ENCODE data around the gene CHD1.
"Not testable (repeated sequence)": the region's sequence is repeated elsewhere in the genome, so short reads cannot be mapped to it uniquely, and the experiment has no call there.

Gene CHD1

DNA sequence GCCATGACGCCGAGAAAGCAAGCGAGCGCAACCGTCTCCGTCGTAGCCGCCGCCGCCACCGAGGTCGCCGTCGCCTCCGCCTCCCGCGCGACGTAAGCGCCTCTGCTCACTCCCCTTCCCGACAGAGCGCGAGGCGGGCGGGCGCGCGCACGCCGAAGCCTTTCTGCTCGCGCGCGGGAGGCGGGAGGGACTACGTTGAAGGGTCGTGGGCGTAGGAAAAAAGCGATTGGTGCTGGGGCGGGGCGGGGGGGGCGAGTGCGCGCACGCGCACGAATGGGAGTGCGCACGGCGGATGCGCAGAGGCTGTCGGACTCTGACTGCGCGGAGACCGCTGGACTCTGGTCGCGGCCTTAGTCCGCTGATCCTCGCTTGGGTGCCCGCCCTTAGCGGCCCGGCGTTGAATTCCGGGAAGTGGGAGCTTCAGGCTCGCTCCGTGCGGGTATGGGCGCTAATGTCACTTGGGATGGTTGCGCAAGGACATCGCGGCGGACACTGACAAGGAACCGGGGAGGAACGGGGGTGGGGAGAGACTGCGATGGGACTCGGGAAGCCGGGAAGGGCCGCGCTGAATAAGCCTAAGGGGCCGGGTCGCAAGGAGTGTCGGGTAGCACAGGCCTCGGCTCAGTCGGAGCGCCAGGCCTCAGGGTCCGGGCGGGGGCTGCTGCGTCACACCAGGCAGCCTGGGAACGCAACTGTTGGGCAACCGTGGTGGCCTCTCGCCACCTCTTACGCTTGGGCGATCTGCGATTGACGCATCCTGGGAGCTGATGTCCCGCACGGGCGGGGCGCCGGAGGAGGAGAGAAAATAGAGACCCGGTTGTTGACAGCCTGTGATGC lies at the start of gene CHD1:
Gene CHD1, minus strand, starts transcription at position 135 of the 837 bp plus-strand sequence. CDS start 2,621 bp downstream, outside the sequence.
- peak; percentile 95 to 98 for DNase-seq
- peak; percentile 86 for ATAC-seq
- Mint-ChIP-seq H3K4me3 (peak within 1 kb of the TSS; percentile 85 to 98), H3K27ac (peak within 1 kb of the TSS; percentile 99), H3K4me1 (peaks cover 36% of the 10 kb centered on the region), H3K9me3 (peaks cover 0 to 5% of the 10 kb centered on the region in 2 donors), H3K27me3 (no peaks in the 10 kb centered on the region)

DNA sequence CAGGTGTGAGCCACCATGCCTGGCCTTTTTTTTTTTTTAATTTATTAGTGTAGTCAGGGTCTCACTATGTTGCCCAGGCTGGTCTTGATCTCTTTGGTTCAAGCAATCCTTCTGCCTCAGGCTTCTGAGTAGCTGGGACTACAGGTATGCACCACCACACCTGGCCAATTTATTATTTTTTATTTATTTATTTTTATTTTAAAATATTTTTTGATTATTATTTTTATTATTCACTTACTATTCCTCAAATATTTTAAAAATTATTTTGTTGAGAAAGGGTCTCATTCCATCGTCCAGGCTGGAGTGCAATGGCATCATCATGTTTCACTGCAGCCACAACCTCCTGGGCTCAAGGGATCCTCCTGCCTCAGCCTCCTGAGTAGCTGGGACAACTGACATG lies 49.7 kb upstream of the CHD1 start:
- no peaks in the 10 kb centered on the region for H3K9me3 Mint-ChIP-seq
- no peaks in the 10 kb centered on the region for H3K27me3 Mint-ChIP-seq
- no peak overlapping the region for H3K27ac Mint-ChIP-seq
- no peak for ATAC-seq
- H3K4me1 Mint-ChIP-seq: peaks cover 19% of the 10 kb centered on the region
- no peak overlapping the region for H3K4me3 Mint-ChIP-seq
- no peak for DNase-seq

DNA sequence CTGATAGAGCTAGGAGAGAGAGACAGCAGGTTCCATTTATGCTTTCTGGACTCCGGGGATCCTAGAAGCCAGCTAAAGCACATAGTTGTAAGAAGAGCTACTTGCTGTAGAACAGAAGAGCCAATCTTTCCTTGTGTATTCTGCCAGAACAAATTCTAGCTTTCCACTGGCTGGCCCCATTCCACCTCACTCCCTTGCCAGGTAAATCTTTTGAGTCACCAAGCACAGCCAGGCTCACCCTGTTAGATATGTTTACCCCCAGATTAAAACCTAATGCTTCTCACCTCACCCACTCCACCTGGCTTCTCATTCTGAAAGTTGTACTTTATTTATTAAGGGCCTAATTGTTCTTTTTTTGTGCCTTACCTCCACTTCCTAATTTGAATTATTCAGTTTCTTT lies 48.9 kb upstream of the CHD1 start:
- Mint-ChIP-seq H3K4me1 (peaks cover 19% of the 10 kb centered on the region), H3K9me3 (no peaks in the 10 kb centered on the region), H3K4me3 (no peak overlapping the region), H3K27me3 (no peaks in the 10 kb centered on the region), H3K27ac (no peak overlapping the region)
- DNase-seq: no peak
- ATAC-seq: no peak

DNA sequence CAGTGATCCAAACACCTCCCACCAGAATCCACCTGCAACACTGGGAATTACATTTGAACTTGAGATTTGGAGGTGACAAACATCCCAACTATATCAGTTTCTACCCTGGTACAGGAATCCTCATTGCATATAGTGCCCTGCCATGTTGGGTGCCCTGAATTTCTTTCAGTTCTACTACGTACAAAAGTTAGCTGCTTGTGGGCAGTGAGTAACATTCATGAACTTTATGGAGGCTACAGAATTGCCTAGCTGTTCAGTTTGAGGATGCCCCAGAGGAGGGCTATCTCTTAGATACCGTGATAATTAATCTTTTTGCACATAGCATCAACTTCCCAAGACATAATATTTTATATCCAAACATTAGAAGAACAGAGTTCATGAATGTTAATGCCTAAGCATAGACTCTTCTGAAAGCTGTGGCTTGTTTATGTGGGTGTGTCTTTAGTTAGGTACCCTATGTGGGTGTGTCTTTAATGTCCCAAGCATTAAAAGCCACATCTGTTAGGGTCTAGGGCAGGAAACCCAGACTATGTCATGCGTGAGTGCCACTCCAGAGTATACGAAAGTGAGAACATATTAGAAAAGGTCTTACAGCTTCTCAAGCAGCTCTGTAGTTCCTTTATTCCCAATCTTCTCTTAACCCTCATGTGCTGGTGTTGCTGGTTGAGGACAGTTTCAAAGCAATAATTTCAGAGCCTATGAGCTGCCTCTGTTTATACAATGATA lies 47.0 kb upstream of the CHD1 start:
- H3K27me3 Mint-ChIP-seq: no peaks in the 10 kb centered on the region
- no peak overlapping the region for H3K27ac Mint-ChIP-seq
- ATAC-seq (peak; percentile 65), DNase-seq (no peak)
- H3K4me3 Mint-ChIP-seq: no peak overlapping the region
- no peaks in the 10 kb centered on the region for H3K9me3 Mint-ChIP-seq
- H3K4me1 Mint-ChIP-seq: peaks cover 19% of the 10 kb centered on the region

DNA sequence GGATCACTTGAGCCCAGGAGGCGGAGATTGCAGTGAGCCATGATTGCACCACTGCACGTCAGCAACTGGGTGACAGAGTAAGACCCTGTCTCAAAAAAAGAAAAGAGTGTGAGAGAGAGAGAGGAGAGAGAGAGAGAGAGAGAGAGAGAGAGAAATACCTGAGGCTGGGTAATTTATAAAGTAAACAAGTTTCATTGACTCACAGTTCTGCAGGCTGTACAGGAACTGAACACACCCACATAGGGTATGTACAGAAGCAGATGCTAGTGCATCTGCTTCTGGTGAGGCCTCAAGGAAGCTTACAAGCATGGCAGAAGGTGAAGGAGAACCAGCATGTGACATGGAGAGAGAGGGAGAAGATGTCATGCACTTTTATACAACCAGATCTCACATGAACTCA lies 46.4 kb upstream of the CHD1 start:
- Mint-ChIP-seq H3K27me3 (no peaks in the 10 kb centered on the region), H3K9me3 (no peaks in the 10 kb centered on the region), H3K27ac (no peak overlapping the region), H3K4me1 (peaks cover 19% of the 10 kb centered on the region), H3K4me3 (no peak overlapping the region)
- no peak for DNase-seq
- peak; percentile 46 for ATAC-seq

DNA sequence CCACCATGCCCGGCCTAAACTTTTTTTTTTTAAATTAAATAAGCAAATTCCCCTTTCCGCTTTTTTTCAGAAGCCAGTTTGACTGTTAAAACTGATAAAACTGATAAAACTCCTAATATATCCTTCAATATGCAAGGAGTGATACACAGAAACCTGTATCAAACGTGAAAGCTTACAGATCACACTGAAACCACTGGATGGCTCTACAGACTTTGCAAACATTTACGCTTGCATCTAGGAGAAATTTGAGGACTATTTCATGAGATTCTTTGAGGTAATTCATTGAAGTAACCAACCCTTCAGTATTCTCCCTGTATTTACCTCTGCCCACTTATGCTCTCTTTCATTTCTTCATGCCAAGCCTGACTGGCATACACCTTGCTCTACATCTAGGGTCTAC lies 40.6 kb upstream of the CHD1 start:
- no peaks in the 10 kb centered on the region for H3K27me3 Mint-ChIP-seq
- ATAC-seq: no peak
- H3K9me3 Mint-ChIP-seq: peaks cover 0 to 8% of the 10 kb centered on the region in 2 donors
- no peaks in the 10 kb centered on the region for H3K4me1 Mint-ChIP-seq
- H3K27ac Mint-ChIP-seq: no peak overlapping the region
- no peak for DNase-seq
- H3K4me3 Mint-ChIP-seq: no peak overlapping the region

DNA sequence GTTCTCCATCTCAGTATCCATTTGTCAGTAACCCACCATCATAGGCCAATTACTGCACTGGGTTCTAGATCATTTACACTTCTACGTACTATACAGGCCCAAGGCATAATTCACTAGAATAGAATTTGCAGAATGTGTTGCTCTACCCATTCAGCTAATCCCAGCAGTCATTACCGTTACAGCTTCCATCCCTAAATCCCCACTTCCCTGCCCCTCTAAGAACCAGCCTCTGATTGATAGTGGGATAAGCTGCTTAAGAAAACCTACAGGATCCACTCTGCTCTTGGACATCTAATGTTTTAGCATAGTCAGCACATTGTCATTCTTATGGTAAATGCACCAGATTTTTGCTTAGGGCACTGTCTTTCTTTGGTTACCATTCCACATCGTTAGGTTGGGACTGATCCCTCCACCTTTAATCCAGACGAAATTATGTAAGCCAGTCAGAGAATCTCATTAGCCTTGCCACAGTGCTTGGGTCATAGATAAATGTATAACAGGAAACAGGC lies 39.3 kb upstream of the CHD1 start:
- ATAC-seq: no peak
- Mint-ChIP-seq H3K9me3 (peaks cover 0 to 8% of the 10 kb centered on the region in 2 donors), H3K27ac (no peak overlapping the region), H3K4me1 (no peaks in the 10 kb centered on the region), H3K27me3 (no peaks in the 10 kb centered on the region), H3K4me3 (no peak overlapping the region)
- DNase-seq: no peak

DNA sequence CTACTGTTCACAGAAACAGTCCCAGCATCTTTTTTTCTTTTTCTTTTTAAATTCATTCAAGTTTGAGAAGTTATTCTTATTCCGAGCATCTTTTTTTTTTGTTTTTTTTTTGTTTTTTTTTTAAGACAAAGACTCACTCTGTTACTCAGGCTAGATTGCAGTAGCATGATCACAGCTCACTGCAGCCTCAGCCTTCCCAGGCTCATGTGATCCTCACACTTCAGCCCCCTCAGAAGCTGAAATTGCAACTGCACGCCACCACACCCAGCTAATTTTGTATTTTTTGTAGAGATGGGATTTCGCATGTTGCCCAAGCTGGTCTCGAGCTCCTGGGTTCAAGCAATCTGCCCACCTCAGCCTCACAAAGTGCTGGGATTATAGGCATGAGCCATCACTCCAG lies 36.4 kb upstream of the CHD1 start:
- Mint-ChIP-seq H3K4me1 (no peaks in the 10 kb centered on the region), H3K9me3 (peaks cover 0 to 8% of the 10 kb centered on the region in 2 donors), H3K27me3 (no peaks in the 10 kb centered on the region), H3K27ac (no peak overlapping the region), H3K4me3 (no peak overlapping the region)
- ATAC-seq (no peak), DNase-seq (no peak)

DNA sequence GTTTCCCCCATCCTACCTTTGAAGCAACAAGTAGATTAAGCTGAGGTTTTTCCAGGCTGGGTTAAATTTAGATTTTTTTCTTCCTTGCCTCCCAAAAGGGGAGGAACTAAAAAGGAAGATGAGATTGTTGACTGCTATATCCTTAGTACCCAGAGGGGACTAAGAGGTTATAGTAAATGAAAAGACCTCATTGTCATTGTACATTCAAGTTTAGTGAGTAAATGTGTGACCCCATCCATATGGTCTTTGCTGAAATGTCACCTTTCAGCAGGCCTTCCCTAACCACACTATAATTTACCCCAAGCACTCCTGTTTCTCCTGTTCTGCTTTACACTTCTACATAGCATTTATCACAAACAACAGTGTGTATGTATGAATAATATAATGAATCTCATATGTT lies 35.8 kb upstream of the CHD1 start:
- peaks cover 0 to 8% of the 10 kb centered on the region in 2 donors for H3K9me3 Mint-ChIP-seq
- H3K27me3 Mint-ChIP-seq: no peaks in the 10 kb centered on the region
- H3K4me3 Mint-ChIP-seq: no peak overlapping the region
- ATAC-seq (no peak), DNase-seq (no peak)
- no peak overlapping the region for H3K27ac Mint-ChIP-seq
- H3K4me1 Mint-ChIP-seq: no peaks in the 10 kb centered on the region

DNA sequence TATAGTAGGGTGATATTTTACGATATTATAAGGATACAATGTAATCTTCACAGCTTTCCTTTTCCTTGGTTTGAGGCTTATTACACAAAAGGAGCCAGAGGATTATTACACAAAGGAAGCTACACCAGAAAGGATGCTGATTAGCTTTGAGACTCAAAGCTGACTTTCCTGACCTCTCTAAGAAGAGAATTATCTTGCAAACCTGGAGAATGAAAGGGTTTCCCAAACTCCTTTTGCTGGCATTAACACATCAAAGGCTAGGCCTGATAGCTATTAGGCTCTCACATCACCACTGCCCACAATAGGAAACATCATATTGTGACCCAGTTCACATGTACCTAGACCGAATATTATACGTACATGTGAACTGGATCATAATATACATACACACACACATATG lies 34.2 kb upstream of the CHD1 start:
- H3K4me3 Mint-ChIP-seq: no peak overlapping the region
- DNase-seq (no peak), ATAC-seq (no peak)
- no peaks in the 10 kb centered on the region for H3K27me3 Mint-ChIP-seq
- H3K9me3 Mint-ChIP-seq: peaks cover 0 to 8% of the 10 kb centered on the region in 2 donors
- no peak overlapping the region for H3K27ac Mint-ChIP-seq
- no peaks in the 10 kb centered on the region for H3K4me1 Mint-ChIP-seq

DNA sequence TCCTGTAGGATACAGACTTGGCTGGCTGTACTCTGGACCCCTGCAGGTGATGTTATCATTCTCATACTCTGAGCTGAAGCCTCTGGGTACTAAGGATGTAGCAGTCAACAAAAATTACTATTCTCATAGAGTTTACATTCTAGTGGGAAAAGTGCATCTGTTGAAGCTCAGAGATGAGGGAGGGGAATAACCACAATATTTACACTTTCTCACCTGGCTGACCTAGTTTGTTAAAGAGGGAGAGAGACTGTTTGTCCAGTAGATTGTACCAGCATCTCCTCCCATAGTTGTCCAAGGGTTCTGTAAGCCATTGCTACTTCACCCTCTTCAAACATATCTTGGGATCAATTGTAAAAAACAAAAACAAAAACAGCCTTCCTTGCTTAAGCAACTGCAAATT lies 33.8 kb upstream of the CHD1 start:
- no peaks in the 10 kb centered on the region for H3K4me1 Mint-ChIP-seq
- no peak for ATAC-seq
- H3K9me3 Mint-ChIP-seq: peaks cover 0 to 8% of the 10 kb centered on the region in 2 donors
- no peaks in the 10 kb centered on the region for H3K27me3 Mint-ChIP-seq
- H3K4me3 Mint-ChIP-seq: no peak overlapping the region
- DNase-seq: no peak
- H3K27ac Mint-ChIP-seq: no peak overlapping the region

DNA sequence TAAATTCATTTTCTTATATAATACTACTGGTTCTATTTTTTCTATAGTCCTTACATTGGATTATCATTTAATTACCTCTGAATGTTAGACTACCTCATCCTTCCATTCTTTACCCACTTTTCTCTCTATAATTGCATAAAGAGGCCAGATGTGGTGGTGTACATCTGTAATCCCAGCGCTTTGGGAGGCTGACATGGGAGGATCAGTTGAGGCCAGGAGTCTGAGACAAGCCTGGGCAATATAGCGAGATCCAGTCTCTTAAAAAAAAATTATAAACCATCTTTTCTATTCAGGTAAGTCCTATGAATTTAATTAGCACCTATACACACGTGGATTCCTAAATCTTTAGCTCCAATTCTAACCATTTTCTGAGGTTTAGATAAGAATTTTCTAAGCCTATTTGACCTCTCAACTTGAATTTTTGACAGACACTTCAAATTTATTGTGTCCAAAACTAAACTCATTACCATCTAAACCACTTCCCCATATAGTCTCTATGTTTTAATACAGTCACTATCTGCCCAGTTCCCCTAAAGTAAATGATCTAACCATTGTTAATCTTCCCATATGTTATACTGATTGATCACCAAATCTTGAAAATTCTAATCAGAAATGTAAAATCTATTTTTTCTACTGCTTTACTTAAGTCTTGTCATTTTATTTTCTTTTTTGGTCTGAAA lies 33.0 kb upstream of the CHD1 start:
- Mint-ChIP-seq H3K4me1 (no peaks in the 10 kb centered on the region), H3K4me3 (no peak overlapping the region), H3K27ac (no peak overlapping the region), H3K9me3 (peaks cover 0 to 5% of the 10 kb centered on the region in 2 donors), H3K27me3 (no peaks in the 10 kb centered on the region)
- no peak for DNase-seq
- no peak for ATAC-seq

DNA sequence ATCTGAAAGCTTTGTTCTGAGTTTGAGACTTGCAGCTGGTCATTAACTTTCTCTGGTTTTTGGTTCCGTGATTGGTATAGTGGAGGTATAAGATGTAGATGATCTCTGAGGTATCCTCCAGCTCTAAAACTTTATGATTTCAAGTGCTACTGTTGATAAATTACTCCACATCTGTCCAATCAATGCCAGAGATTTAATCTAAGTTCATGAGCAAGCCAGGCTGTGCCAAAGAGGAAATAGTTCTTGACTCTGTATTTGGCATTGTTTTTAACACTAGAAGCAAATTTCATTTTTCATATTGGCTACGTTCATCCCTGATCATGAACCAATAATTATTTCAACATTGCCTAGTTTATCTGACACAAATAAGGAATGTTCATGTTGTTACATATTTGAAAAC lies 28.5 kb upstream of the CHD1 start:
- ATAC-seq (no peak), DNase-seq (no peak)
- no peaks in the 10 kb centered on the region for H3K4me1 Mint-ChIP-seq
- no peaks in the 10 kb centered on the region for H3K27me3 Mint-ChIP-seq
- H3K9me3 Mint-ChIP-seq: no peaks in the 10 kb centered on the region
- H3K27ac Mint-ChIP-seq: no peak overlapping the region
- no peak overlapping the region for H3K4me3 Mint-ChIP-seq

DNA sequence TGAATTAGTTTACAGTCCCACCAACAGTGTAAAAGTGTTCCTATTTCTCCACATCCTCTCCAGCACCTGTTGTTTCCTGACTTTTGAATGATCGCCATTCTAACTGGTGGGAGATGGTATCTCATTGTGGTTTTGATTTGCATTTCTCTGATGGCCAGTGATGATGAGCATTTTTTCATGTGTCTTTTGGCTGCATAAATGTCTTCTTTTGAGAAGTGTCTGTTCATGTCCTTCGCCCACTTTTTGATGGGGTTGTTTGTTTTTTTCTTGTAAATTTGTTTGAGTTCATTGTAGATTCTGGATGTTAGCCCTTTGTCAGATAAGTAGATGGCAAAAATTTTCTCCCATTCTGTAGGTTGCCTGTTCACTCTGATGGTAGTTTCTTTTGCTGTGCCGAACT lies 27.1 kb upstream of the CHD1 start:
- H3K9me3 Mint-ChIP-seq, ATAC-seq, H3K27ac Mint-ChIP-seq, DNase-seq, H3K4me1 Mint-ChIP-seq, H3K4me3 Mint-ChIP-seq, H3K27me3 Mint-ChIP-seq: not testable (repeated sequence)

DNA sequence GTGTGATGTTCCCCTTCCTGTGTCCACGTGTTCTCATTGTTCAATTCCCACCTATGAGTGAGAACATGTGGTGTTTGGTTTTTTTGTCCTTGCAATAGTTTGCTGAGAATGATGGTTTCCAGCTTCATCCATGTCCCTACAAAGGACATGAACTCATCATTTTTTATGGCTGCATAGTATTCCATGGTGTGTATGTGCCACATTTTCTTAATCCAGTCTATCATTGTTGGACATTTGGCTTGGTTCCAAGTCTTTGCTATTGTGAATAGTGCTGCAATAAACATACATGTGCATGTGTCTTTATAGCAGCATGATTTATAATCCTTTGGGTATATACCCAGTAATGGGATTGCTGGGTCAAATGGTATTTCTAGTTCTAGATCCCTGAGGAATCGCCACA lies 26.7 kb upstream of the CHD1 start:
- not testable (repeated sequence) for H3K4me1 Mint-ChIP-seq, H3K4me3 Mint-ChIP-seq, ATAC-seq, DNase-seq, H3K27me3 Mint-ChIP-seq, H3K9me3 Mint-ChIP-seq, H3K27ac Mint-ChIP-seq

Data from stimulated activated naive CD8-positive, alpha-beta T cell treated with anti-CD3 and anti-CD28 coated beads, Interleukin-15, amount 100 ng/mL, for 72 hours (primary cell).